GM06990 (cell line): ENCODE results near the gene PCDHA3.
"Not testable (repeated sequence)": the region's sequence is repeated elsewhere in the genome, so short reads cannot be mapped to it uniquely, and the experiment has no call there.

Experiments
- DNase-seq: peaks from one replicate; pipeline ENCODE4 v3.0.0-alpha.2; 2011; ENCODE audit not compliant: insufficient read length; ENCODE audit errors: extremely low read depth
- H3K27me3 ChIP-seq: replicated peaks from 2 replicates; pipeline ENCODE4 v1.6.0; 2011; ENCODE audit warnings: low read length; ENCODE audit not compliant: control insufficient read depth, insufficient read depth
- H3K36me3 ChIP-seq: 2 replicates; pipeline ENCODE4 v1.5.1; 2011; ENCODE audit warnings: low read length; ENCODE audit not compliant: control insufficient read depth, insufficient read depth
- H3K4me3 ChIP-seq: replicated peaks from 2 replicates; pipeline ENCODE4 v1.5.1; 2011; ENCODE audit warnings: low read depth, mild to moderate bottlenecking, control low read depth, low read length
- TF ChIP-seq, protein P1 (sequence below): IDR thresholded peaks from 2 replicates; pipeline ENCODE4 v1.5.1; 2011; ENCODE audit warnings: low read length, control low read depth, mild to moderate bottlenecking, inconsistent platforms; ENCODE audit not compliant: insufficient read depth, poor library complexity, severe bottlenecking

PCDHA3 gene

GRCh38 chr5:140808889-140809291 is 8.0 kb downstream of the PCDHA3 start:
- DNase-seq, result no peak
- no peaks in the 10 kb centered on the region for H3K27me3 ChIP-seq
- no peaks in the 10 kb centered on the region for H3K36me3 ChIP-seq
- no peak overlapping the region for H3K4me3 ChIP-seq
- TF ChIP-seq, protein P1, sequence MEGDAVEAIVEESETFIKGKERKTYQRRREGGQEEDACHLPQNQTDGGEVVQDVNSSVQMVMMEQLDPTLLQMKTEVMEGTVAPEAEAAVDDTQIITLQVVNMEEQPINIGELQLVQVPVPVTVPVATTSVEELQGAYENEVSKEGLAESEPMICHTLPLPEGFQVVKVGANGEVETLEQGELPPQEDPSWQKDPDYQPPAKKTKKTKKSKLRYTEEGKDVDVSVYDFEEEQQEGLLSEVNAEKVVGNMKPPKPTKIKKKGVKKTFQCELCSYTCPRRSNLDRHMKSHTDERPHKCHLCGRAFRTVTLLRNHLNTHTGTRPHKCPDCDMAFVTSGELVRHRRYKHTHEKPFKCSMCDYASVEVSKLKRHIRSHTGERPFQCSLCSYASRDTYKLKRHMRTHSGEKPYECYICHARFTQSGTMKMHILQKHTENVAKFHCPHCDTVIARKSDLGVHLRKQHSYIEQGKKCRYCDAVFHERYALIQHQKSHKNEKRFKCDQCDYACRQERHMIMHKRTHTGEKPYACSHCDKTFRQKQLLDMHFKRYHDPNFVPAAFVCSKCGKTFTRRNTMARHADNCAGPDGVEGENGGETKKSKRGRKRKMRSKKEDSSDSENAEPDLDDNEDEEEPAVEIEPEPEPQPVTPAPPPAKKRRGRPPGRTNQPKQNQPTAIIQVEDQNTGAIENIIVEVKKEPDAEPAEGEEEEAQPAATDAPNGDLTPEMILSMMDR, result no peak

DNA sequence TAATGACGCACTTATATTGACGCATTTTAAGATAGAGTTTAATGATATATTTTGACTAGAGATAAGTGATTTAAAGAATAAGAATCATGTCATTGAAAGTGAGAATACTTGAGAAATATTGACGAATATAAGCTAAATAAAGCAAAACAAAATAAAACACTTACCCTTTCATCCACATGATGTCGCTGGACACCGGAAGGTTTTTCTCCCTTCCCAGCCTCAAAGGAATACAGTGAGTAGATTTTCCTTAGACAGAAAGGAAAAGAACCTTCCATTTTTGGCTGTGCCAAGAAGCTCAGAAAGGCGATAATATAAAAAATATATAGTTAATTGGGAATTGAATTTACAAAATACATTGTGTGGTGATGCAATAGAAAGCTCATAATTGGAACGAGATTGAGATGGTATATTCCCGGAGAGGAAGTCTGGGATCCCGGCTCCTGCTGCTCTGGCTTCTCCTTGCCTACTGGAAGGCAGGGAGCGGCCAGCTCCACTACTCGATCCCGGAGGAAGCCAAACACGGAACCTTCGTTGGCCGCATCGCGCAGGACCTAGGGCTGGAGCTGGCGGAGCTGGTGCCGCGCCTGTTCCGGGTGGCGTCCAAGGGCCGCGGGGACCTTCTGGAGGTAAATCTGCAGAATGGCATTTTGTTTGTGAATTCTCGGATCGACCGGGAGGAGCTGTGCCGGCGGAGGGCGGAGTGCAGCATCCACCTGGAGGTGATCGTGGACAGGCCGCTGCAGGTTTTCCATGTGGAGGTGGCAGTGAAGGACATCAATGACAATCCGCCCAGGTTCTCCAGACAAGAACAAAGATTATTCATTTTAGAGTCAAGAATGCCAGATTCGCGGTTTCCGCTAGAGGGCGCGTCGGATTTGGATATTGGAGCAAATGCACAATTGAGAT is 20.8 kb downstream of the PCDHA3 start, which contains the start of gene PCDHA5:
Gene PCDHA5, plus strand, starts transcription at position 239 of the 906 bp plus-strand sequence.
- no peaks in the 10 kb centered on the region for H3K36me3 ChIP-seq
- H3K27me3 ChIP-seq, result no peaks in the 10 kb centered on the region
- TF ChIP-seq, protein P1, result peak; percentile 8
- H3K4me3 ChIP-seq, result no peak within 1 kb of the TSS
- DNase-seq, result no peak

DNA sequence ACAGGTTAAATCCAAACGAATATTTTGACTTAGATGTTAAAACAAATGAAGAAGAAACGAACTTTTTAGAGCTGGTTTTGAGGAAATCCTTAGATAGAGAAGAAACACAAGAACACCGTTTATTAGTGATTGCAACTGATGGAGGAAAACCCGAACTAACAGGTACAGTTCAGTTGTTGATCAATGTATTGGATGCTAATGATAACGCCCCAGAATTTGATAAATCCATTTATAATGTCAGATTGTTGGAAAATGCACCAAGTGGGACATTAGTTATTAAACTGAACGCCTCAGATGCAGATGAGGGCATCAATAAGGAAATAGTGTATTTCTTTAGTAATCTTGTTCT is 21.4 kb downstream of the PCDHA3 start:
- TF ChIP-seq, protein P1, result no peak
- H3K27me3 ChIP-seq, result no peaks in the 10 kb centered on the region
- no peak for DNase-seq
- H3K4me3 ChIP-seq, result no peak overlapping the region
- no peaks in the 10 kb centered on the region for H3K36me3 ChIP-seq

DNA sequence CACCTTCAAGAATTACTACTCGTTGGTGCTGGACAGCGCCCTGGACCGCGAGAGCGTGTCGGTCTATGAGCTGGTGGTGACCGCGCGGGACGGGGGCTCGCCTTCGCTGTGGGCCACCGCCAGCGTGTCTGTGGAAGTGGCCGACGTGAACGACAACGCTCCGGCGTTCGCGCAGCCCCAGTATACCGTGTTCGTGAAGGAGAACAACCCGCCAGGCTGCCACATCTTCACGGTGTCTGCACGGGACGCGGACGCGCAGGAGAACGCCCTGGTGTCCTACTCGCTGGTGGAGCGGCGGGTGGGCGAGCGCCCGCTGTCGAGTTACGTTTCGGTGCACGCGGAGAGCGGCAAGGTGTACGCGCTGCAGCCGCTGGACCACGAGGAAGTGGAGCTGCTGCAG is 22.1 kb downstream of the PCDHA3 start:
- H3K27me3 ChIP-seq, DNase-seq, H3K36me3 ChIP-seq, H3K4me3 ChIP-seq: not testable (repeated sequence)

- TF ChIP-seq, protein P1, result no peak
- no peaks in the 10 kb centered on the region for H3K36me3 ChIP-seq
- H3K4me3 ChIP-seq, result no peak overlapping the region
- no peak for DNase-seq
- H3K27me3 ChIP-seq, result no peaks in the 10 kb centered on the region
Observed at GRCh38 chr5:140823475-140823874, 22.6 kb downstream of the PCDHA3 start.

DNA sequence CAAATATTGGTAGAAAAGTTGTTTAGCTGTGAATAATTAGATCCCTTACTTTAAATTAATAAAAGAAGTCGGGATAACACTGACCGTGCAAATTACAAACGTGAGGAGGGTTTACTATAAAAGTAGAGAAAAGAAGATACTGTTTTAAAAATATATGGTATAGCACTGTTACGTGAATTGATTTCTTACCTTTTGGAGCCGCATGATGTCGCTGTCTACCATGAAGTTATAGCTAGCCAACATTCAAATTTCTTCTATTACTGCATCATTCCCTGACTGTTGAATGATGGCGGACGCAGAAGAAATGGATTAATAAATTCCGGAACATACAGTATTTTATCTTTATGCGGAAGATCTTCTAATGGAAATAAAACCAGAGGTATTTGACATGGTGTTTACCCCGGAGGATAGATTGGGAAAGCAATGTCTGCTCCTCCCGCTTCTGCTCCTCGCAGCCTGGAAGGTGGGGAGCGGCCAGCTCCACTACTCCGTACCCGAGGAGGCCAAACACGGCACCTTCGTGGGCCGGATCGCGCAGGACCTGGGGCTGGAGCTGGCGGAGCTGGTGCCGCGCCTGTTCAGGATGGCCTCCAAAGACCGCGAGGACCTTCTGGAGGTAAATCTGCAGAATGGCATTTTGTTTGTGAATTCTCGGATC is 27.0 kb downstream of the PCDHA3 start, which contains the start of gene PCDHA6:
Gene PCDHA6, plus strand, starts transcription at position 257 of the 658 bp plus-strand sequence. Its CDS starts 132 bp downstream, at position 389.
- Histone ChIP-seq H3K27me3 (no peaks in the 10 kb centered on the region), H3K4me3 (no peak within 1 kb of the TSS), H3K36me3 (no peaks in the 10 kb centered on the region)
- no peak for DNase-seq
- TF ChIP-seq, protein P1, result no peak
